Mesenteric fat pad (tissue), 1 donor: ENCODE results near the gene NBPF8. TPM values are rescaled to one million over a fixed set of nuclear protein-coding genes. Genes with fewer than 3 reads are reported as not detected.
"Not testable (repeated sequence)": the region's sequence is repeated elsewhere in the genome, so short reads cannot be mapped to it uniquely, and the experiment has no call there.

Source experiments
- DNase-seq: peaks from one replicate; pipeline ENCODE4 v3.0.0-alpha.2; 2020; ENCODE audit warnings: low spot score
- long read RNA-seq: library from polyadenylated mRNA; unstranded; transcript quantifications from one replicate; pipeline ENCODE4 v2.0.0, GENCODE V29; 2020
- total RNA-seq: library from RNA; stranded (reverse); fragmentation: NEBNext Ultra II Directional; extraction: Animal tissue kit (Norgen Biotek cat#: 25700); gene quantifications from one replicate; pipeline ENCODE4 v1.2.1, GENCODE V29; 2021
- donor health status: DM: yes; HTN: yes; CAD: no.

The NBPF8 gene
- total RNA-seq, result 10.7 TPM
- long read RNA-seq, partial matches to known transcripts, result 9 of 14 reads
- long read RNA-seq, other reads (novel, unspliced or antisense), result 5 of 14 reads

- DNase-seq, result peak; percentile 90
These were observed at the start of gene NBPF8 for GRCh38 chr1:120414911-120415480. Gene NBPF8 (plus strand): TSS chr1:120415035. CDS start chr1:120436523, 21,488 bp downstream.

DNA sequence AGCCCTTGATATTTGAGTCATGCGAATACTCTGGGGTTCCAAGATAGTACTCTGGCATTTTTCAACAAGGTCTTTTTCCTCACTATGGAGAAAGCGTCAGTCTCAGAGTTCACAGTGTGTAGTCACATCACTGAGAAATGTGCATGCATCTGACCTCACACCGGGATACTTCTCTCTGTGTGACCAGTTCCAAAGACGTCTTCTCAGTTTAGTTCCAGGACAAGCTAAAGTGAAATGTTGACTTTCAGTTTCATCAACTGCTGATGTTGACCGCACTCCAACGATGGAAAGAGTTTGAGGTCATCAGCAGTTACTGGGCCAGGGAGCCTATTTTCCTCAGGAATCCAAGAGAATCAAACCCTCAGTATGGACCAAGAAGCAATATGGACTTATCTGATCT, 47.1 kb upstream of the NBPF8 start:
- DNase-seq, result not testable (repeated sequence)

DNA sequence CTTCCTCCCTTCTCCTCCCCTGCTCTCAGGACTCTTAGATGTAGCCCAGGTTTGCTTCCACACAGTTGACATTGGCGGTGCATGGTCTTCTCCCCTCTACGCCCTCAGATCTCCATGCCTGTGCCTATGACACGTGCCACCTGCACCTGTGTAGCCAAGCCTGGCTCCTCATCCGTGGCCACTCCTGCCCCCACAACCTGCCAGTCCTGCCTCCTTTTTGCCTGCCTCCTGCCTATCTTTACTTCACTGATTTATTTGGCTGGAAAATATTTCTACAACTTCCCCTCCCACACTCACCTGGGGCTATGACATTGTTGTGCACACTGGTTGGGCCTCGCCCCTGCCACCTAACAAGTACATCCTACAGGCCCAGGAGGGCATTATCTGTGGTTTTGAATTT, 28.2 kb upstream of the NBPF8 start:
- DNase-seq, result not testable (repeated sequence)

DNA sequence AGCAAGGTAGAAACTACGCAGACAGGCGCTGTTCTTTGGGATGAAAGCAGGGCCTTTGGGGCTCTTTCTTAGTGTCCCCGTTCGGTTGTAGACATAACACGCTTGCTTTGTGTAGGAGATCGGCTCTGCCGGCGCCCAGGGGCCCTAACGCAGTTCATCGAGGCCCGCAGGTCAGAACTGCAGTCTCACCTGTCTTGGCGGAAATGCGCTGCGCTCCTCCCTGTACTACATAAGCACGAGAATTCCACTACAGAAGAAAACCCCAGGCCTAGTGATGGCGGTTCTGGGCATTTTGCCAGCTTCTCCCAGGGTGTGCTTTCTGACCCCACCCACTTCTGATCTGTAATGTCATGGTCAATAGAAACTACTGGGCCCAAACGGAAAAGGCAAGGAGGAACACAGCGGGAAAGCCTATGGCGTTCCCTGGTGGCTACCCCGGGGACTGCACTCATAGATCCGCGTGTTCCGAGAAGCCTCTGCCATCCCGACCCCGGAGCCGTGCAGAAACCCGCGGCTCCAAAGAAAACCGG, 26.2 kb upstream of the NBPF8 start:
- DNase-seq, result not testable (repeated sequence)

GRCh38 chr1:120391365-120391764, 23.5 kb upstream of the NBPF8 start:
- DNase-seq, result not testable (repeated sequence)

DNA sequence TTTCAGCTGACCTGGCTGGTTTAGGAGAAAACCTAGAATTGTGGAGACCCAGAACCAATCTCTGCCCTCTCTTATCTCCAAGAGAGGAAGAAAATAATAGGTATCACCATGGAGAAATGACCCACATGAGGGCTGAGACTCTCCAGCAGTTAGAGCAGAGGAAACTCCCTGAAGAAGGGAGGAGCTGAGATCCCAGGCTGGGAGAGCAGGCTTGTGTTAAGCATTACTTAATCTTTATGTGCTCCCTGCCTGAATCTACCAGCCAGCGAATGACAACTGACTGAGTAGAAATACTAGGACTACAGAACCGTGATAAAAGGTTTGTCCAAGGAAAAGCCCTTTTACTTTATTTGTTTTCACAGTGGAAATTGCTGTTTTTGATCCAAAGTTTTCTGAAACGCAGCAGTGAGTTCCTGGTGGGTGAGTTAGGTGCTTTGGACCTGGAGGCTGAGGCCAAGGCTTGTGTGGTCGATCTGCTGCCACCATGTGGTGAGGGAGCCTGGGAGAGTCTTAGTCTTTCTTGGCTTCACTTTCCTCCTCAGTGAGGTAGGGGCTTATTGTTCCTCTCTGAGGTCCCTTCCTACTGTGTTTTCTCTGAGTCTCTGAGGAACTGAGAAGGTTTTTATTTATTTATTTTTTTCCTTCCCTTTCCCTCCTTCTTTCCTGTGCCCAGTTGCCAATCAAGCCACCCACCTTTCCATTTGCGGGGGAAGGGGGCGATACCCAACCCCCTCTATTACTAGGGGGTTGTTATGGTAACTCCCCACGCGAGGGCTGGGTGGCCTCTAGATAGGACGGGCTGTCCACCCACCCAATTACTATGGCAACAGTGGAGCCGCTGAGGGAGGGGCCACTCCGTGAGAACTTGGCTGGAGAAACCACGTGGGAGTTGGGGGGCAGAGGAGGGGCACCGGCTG, 21.3 kb upstream of the NBPF8 start:
- not testable (repeated sequence) for DNase-seq

DNA sequence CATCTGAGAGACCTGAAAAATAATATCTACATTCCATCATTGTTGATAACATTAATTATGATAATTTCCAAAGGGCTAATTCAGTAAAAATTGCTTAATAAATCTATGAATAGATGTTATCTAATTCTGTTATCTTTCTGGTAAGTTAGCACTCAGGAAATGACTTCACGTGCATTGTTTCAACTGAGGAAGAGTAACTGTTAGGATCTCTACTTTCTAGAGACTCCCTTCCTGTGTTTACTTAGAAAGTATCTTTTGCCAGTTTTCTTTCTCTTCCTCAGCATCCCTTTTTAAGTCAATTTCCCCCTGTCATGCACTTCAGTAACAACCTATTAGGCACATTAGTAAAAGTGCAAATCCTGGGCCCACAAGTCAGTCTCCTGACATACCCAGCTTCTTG, 9.5 kb upstream of the NBPF8 start:
- DNase-seq, result not testable (repeated sequence)

GRCh38 chr1:120414451-120414850, 384 bp upstream of the NBPF8 start:
- not testable (repeated sequence) for DNase-seq

DNA sequence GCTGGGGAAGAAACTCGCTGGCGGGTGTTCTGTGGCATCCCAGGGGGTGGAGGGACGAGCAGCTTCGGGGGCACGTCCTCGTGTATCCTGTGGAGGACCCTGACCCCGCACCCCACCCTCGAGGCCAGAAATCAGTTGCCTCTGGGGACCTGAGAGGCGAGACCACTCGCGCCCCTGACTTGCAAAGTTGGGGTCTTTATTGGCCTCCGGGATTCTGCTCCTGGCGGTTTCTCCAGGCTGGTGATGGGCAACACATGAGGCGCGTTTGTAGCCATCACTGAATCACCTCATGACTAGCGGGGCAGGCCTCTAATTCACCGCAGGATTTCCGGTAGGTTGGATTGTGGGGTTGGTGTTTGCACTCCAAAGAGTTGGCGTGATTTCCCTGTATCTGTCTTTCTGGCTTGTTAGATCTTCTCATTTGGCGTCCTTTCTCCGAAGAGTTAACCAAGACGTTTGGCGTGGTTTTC, 692 bp downstream of the NBPF8 start:
- peak; percentile 82 for DNase-seq

- DNase-seq, result not testable (repeated sequence)
These were observed 10.2 kb downstream of the NBPF8 start for GRCh38 chr1:120425063-120425462.

DNA sequence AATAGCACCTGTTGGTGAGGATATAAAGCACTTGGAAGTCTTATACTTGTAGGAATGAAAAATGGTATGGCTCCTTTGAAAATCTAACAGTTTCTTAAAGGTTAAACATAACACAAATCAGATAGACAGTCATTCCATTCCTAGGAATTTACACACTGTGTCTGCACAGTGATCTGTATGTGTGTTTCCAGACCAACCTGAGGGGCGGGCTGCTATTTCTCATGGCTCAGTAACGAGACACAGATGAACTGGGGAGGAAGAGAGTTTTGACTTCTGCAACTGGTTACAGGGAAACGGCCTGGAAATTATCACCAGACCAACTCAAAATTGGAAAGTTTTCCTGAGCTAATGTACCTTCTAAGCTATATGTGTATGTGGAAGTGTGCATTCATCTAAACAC, 16.8 kb downstream of the NBPF8 start:
- DNase-seq, result not testable (repeated sequence)

DNA sequence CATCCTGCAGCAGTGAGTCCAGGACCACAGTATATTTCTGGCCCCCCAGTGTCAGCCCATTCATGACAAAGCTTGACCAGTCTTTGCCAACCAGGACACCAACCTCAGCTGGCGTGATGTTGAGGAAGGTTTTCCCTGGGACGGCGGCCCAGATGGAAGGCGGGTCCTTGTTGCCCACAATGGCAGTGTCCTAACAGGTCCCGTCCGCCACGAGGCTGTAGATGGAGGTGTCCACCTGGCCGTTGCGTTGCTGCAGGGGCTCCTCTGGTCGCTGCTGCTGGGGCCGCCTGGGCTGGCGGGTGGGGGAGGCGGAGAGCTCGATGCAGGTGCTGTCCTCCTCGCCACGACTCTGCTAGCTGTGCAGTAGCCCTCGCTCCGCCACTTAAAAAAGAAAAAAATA, 19.0 kb downstream of the NBPF8 start:
- not testable (repeated sequence) for DNase-seq

DNA sequence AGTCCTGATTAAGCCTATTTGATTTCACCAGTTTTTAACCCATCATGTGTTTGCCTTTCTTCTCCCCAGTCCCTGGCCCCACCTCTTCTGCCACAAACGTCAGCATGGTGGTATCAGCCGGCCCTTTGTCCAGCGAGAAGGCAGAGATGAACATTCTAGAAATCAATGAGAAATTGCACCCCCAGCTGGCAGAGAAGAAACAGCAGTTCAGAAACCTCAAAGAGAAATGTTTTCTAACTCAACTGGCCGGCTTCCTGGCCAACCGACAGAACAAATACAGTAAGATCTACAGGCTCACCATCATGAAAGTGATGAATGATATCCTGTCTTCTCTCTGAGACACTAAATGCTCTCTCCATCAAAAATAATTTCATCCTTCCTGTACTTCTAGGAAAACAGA, 34.3 kb downstream of the NBPF8 start:
- DNase-seq, result not testable (repeated sequence)

Other genes starting within 250 kb of the NBPF8 start
- 35.1 TPM for gene SEC22B, start 238.5 kb upstream of the NBPF8 start, total RNA-seq